ENCODE data around the gene SCG2.

The SCG2 gene

DNA sequence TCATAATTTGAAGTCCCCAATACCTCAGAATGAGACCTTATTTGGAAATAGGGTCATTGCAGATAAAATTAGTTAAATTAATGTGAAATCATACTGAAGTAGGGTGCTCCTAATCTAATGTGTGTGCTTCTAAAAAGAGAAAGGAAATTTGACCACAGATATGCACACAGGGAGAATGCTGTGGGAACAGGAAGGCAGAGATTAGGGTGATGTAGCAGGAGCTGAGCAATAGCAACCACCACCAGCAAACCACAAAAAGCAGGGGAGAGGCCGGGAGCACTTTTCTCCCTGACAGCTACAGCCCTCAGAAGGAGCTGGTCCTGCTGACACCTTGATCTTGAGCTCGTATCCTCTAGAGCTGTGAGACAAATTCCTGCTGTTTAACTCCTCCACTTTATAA lies 24.6 kb upstream of the SCG2 start:
- H4K20me1 ChIP-seq (ENCODE audit: insufficient read depth, low read length), result no peaks in the 10 kb centered on the region
- H3K36me3 ChIP-seq (replicated peaks; ENCODE audit: insufficient read depth, low read length), result no peaks in the 10 kb centered on the region
- H3K27me3 ChIP-seq (replicated peaks; ENCODE audit: insufficient read depth, low read length), result no peaks in the 10 kb centered on the region
- no peak overlapping the region for H3K9ac ChIP-seq (ENCODE audit: low read length)
- H3K9me3 ChIP-seq (replicated peaks; ENCODE audit: insufficient read depth, low read length), result no peaks in the 10 kb centered on the region
- no peaks in the 10 kb centered on the region for H3K9me2 ChIP-seq (replicated peaks; ENCODE audit: insufficient read depth, low read length)
- no peaks in the 10 kb centered on the region for H3K79me2 ChIP-seq (ENCODE audit: low read length)
- H3F3A ChIP-seq (ENCODE audit: insufficient read depth, low read length), result no peaks in the 10 kb centered on the region
- no peak overlapping the region for H3K27ac ChIP-seq (ENCODE audit: low read length)
- no peak overlapping the region for H3K4me2 ChIP-seq (ENCODE audit: low read depth, low read length)
- no peak overlapping the region for H3K4me3 ChIP-seq (ENCODE audit: low read length)
- TF ChIP-seq EZH2phosphoT487 (IDR thresholded peaks at IDR 0.05; ENCODE audit: low read length), result no peak
- TF ChIP-seq EZH2 (optimal IDR thresholded peaks at IDR 0.05; ENCODE audit: low read depth, low read length), result no peak
- no peak for DNase-seq
- no peaks in the 10 kb centered on the region for H3K4me1 ChIP-seq (ENCODE audit: low read length)
- H2AFZ ChIP-seq (ENCODE audit: low read length), result no peak overlapping the region

DNA sequence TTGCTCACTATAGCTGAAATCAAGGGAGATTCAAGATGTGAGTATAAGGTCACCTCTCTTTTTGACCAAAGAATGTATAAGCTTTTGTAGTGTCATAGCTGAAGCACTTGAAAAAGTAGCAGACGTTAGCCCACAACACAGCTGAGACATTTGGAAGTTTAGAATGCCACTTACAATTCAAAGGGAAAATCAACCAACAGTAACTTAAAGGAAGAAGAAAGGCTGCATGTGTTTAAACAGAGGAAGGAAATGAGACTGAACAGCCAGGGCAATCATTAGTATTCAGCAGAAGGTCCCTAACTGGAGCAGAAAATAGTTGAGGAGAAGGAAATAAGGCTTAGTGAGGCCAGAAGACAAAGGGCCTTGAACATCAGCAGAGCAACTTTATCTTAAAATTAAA lies 23.5 kb upstream of the SCG2 start:
- H3K9ac ChIP-seq (ENCODE audit: low read length), result no peak overlapping the region
- H3K27me3 ChIP-seq (replicated peaks; ENCODE audit: insufficient read depth, low read length), result no peaks in the 10 kb centered on the region
- no peak overlapping the region for H3K4me2 ChIP-seq (ENCODE audit: low read depth, low read length)
- H3K36me3 ChIP-seq (replicated peaks; ENCODE audit: insufficient read depth, low read length), result no peaks in the 10 kb centered on the region
- H3F3A ChIP-seq (ENCODE audit: insufficient read depth, low read length), result no peaks in the 10 kb centered on the region
- H3K27ac ChIP-seq (ENCODE audit: low read length), result no peak overlapping the region
- H2AFZ ChIP-seq (ENCODE audit: low read length), result no peak overlapping the region
- TF ChIP-seq CTCF (IDR thresholded peaks at IDR 0.05; ENCODE audit: low read length), result no peak
- no peak for TF ChIP-seq EZH2phosphoT487 (IDR thresholded peaks at IDR 0.05; ENCODE audit: low read length)
- no peak for TF ChIP-seq EZH2 (optimal IDR thresholded peaks at IDR 0.05; ENCODE audit: low read depth, low read length)
- H3K9me2 ChIP-seq (replicated peaks; ENCODE audit: insufficient read depth, low read length), result no peaks in the 10 kb centered on the region
- no peaks in the 10 kb centered on the region for H3K4me1 ChIP-seq (ENCODE audit: low read length)
- no peaks in the 10 kb centered on the region for H3K79me2 ChIP-seq (ENCODE audit: low read length)
- H3K4me3 ChIP-seq (ENCODE audit: low read length), result no peak overlapping the region
- H3K9me3 ChIP-seq (replicated peaks; ENCODE audit: insufficient read depth, low read length), result no peaks in the 10 kb centered on the region
- DNase-seq, result no peak
- H4K20me1 ChIP-seq (ENCODE audit: insufficient read depth, low read length), result no peaks in the 10 kb centered on the region

DNA sequence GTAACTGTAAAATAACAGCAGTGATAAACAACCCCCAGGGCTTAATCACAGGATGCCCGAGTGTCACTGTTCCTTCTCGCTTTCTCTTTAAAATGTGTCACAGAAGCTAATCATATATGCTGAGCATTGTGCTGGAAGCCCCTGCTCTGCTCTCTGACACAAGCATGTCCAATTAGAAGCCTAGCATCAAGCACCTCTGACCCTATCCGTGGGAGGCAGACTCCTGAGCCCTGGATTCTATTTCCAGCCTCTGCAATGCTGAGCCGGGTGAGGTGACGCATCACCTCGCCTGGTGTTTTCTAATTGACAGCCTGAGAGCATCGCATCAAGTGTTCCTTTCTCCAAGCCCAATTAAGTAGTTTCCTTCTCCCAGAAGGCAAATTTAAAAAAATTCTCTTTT lies 19.7 kb upstream of the SCG2 start:
- TF ChIP-seq EZH2 (optimal IDR thresholded peaks at IDR 0.05; ENCODE audit: low read depth, low read length) (no peak), EZH2phosphoT487 (IDR thresholded peaks at IDR 0.05; ENCODE audit: low read length) (no peak), CTCF (IDR thresholded peaks at IDR 0.05; ENCODE audit: low read length) (no peak)
- H4K20me1 ChIP-seq (ENCODE audit: insufficient read depth, low read length), result no peaks in the 10 kb centered on the region
- DNase-seq, result no peak
- H3K4me1 ChIP-seq (ENCODE audit: low read length), result no peaks in the 10 kb centered on the region
- H2AFZ ChIP-seq (ENCODE audit: low read length), result no peak overlapping the region
- no peaks in the 10 kb centered on the region for H3K9me3 ChIP-seq (replicated peaks; ENCODE audit: insufficient read depth, low read length)
- H3K36me3 ChIP-seq (replicated peaks; ENCODE audit: insufficient read depth, low read length), result no peaks in the 10 kb centered on the region
- no peaks in the 10 kb centered on the region for H3K27me3 ChIP-seq (replicated peaks; ENCODE audit: insufficient read depth, low read length)
- no peak overlapping the region for H3K27ac ChIP-seq (ENCODE audit: low read length)
- no peaks in the 10 kb centered on the region for H3K9me2 ChIP-seq (replicated peaks; ENCODE audit: insufficient read depth, low read length)
- H3K9ac ChIP-seq (ENCODE audit: low read length), result no peak overlapping the region
- no peaks in the 10 kb centered on the region for H3F3A ChIP-seq (ENCODE audit: insufficient read depth, low read length)
- no peaks in the 10 kb centered on the region for H3K79me2 ChIP-seq (ENCODE audit: low read length)
- H3K4me2 ChIP-seq (ENCODE audit: low read depth, low read length), result no peak overlapping the region
- no peak overlapping the region for H3K4me3 ChIP-seq (ENCODE audit: low read length)

- Histone ChIP-seq H3K4me3 (ENCODE audit: low read length) (no peak overlapping the region), H3K27me3 (replicated peaks; ENCODE audit: insufficient read depth, low read length) (no peaks in the 10 kb centered on the region), H3K9me2 (replicated peaks; ENCODE audit: insufficient read depth, low read length) (no peaks in the 10 kb centered on the region), H3K36me3 (replicated peaks; ENCODE audit: insufficient read depth, low read length) (no peaks in the 10 kb centered on the region), H4K20me1 (ENCODE audit: insufficient read depth, low read length) (no peaks in the 10 kb centered on the region), H3K4me1 (ENCODE audit: low read length) (no peaks in the 10 kb centered on the region), H3K9me3 (replicated peaks; ENCODE audit: insufficient read depth, low read length) (no peaks in the 10 kb centered on the region), H3K79me2 (ENCODE audit: low read length) (no peaks in the 10 kb centered on the region), H3K27ac (ENCODE audit: low read length) (no peak overlapping the region), H3F3A (ENCODE audit: insufficient read depth, low read length) (no peaks in the 10 kb centered on the region), H3K4me2 (ENCODE audit: low read depth, low read length) (no peak overlapping the region), H3K9ac (ENCODE audit: low read length) (no peak overlapping the region), H2AFZ (ENCODE audit: low read length) (no peak overlapping the region)
- TF ChIP-seq EZH2phosphoT487 (IDR thresholded peaks at IDR 0.05; ENCODE audit: low read length) (no peak), CTCF (IDR thresholded peaks at IDR 0.05; ENCODE audit: low read length) (no peak), EZH2 (optimal IDR thresholded peaks at IDR 0.05; ENCODE audit: low read depth, low read length) (no peak)
- no peak for DNase-seq
These were observed 17.4 kb upstream of the SCG2 start for GRCh38 chr2:223619486-223620129.

All from MM.1S (cell line).